ENCODE results near the gene GGA1. TPM values are rescaled to one million over a fixed set of nuclear protein-coding genes. Genes with fewer than 3 reads are reported as not detected.

GGA1 gene
- total and polyA plus RNA-seq, 9 donors, result 27.4 to 46.8 (median 36.6) TPM

- Histone ChIP-seq H3K9me3 (replicated peaks; ENCODE audit: control insufficient read depth, low read depth, low read length) (no peaks in the 10 kb centered on the region), H3K36me3 (ENCODE audit: control insufficient read depth, insufficient read depth, low read length) (peaks cover 66% of the 10 kb centered on the region), H3K4me1 (ENCODE audit: control insufficient read depth, insufficient read depth, low read length) (peaks cover 71% of the 10 kb centered on the region), H3K27ac (ENCODE audit: low read length) (no peak overlapping the region), H3K4me3 (ENCODE audit: low read length) (no peak overlapping the region), H3K27me3 (ENCODE audit: control insufficient read depth, insufficient read depth, low read length) (no peaks in the 10 kb centered on the region)
- no peak for DNase-seq
- 94% methylated on average over 8 of the region's 10 CpGs for WGBS (ENCODE audit: insufficient coverage)
Measured at GRCh38 chr22:37629928-37630327, 21.3 kb downstream of the GGA1 start.

- peak overlapping the region; percentile 87 for H3K27ac ChIP-seq (ENCODE audit: low read length)
- H3K4me1 ChIP-seq (ENCODE audit: control insufficient read depth, insufficient read depth, low read length), result peaks cover 71% of the 10 kb centered on the region
- peaks cover 57% of the 10 kb centered on the region for H3K36me3 ChIP-seq (ENCODE audit: control insufficient read depth, insufficient read depth, low read length)
Measured at GRCh38 chr22:37630839-37631435, 22.3 kb downstream of the GGA1 start.

GRCh38 chr22:37631448-37632173 is 23.0 kb downstream of the GGA1 start:
- peaks cover 51% of the 10 kb centered on the region for H3K36me3 ChIP-seq (ENCODE audit: control insufficient read depth, insufficient read depth, low read length)
- peaks cover 69% of the 10 kb centered on the region for H3K4me1 ChIP-seq (ENCODE audit: control insufficient read depth, insufficient read depth, low read length)
- WGBS (ENCODE audit: insufficient coverage), result 77% methylated on average over 18 of the region's 19 CpGs
- no peaks in the 10 kb centered on the region for H3K9me3 ChIP-seq (replicated peaks; ENCODE audit: control insufficient read depth, low read depth, low read length)
- H3K4me3 ChIP-seq (ENCODE audit: low read length), result no peak overlapping the region
- peak overlapping the region; percentile 87 for H3K27ac ChIP-seq (ENCODE audit: low read length)
- DNase-seq, result peak; percentile 36
- no peaks in the 10 kb centered on the region for H3K27me3 ChIP-seq (ENCODE audit: control insufficient read depth, insufficient read depth, low read length)

More at GRCh38 chr22:37630839-37631435, 22.3 kb downstream of the GGA1 start:
- H3K9me3 ChIP-seq (replicated peaks; ENCODE audit: control insufficient read depth, low read depth, low read length), result no peaks in the 10 kb centered on the region
- WGBS (ENCODE audit: insufficient coverage), result 92% methylated on average over 4 of the region's 9 CpGs
- no peaks in the 10 kb centered on the region for H3K27me3 ChIP-seq (ENCODE audit: control insufficient read depth, insufficient read depth, low read length)
- H3K4me3 ChIP-seq (ENCODE audit: low read length), result no peak overlapping the region
- DNase-seq, result peak; percentile 14

- no peaks in the 10 kb centered on the region for H3K27me3 ChIP-seq (ENCODE audit: control insufficient read depth, insufficient read depth, low read length)
- H3K4me3 ChIP-seq (ENCODE audit: low read length), result no peak overlapping the region
- WGBS (ENCODE audit: insufficient coverage), result 73% methylated on average over 8 of the region's 14 CpGs
Measured at GRCh38 chr22:37632174-37633088, 23.8 kb downstream of the GGA1 start.

GRCh38 chr22:37633089-37633624 is 24.5 kb downstream of the GGA1 start:
- 16% methylated on average over 6 of the region's 11 CpGs for WGBS (ENCODE audit: insufficient coverage)
- H3K4me3 ChIP-seq (ENCODE audit: low read length), result no peak overlapping the region
- DNase-seq, result no peak
- no peaks in the 10 kb centered on the region for H3K27me3 ChIP-seq (ENCODE audit: control insufficient read depth, insufficient read depth, low read length)
- H3K27ac ChIP-seq (ENCODE audit: low read length), result peak overlapping the region; percentile 87
- H3K9me3 ChIP-seq (replicated peaks; ENCODE audit: control insufficient read depth, low read depth, low read length), result no peaks in the 10 kb centered on the region
- H3K36me3 ChIP-seq (ENCODE audit: control insufficient read depth, insufficient read depth, low read length), result peaks cover 41% of the 10 kb centered on the region
- H3K4me1 ChIP-seq (ENCODE audit: control insufficient read depth, insufficient read depth, low read length), result peaks cover 68% of the 10 kb centered on the region

More at GRCh38 chr22:37632174-37633088, 23.8 kb downstream of the GGA1 start:
- Histone ChIP-seq H3K4me1 (ENCODE audit: control insufficient read depth, insufficient read depth, low read length) (peaks cover 68% of the 10 kb centered on the region), H3K27ac (ENCODE audit: low read length) (peak overlapping the region; percentile 87), H3K36me3 (ENCODE audit: control insufficient read depth, insufficient read depth, low read length) (peaks cover 47% of the 10 kb centered on the region), H3K9me3 (replicated peaks; ENCODE audit: control insufficient read depth, low read depth, low read length) (no peaks in the 10 kb centered on the region)
- peak; percentile 57 for DNase-seq

- Histone ChIP-seq H3K27ac (ENCODE audit: low read length) (peak overlapping the region; percentile 87), H3K4me3 (ENCODE audit: low read length) (peak overlapping the region; percentile 9), H3K36me3 (ENCODE audit: control insufficient read depth, insufficient read depth, low read length) (peaks cover 35% of the 10 kb centered on the region), H3K9me3 (replicated peaks; ENCODE audit: control insufficient read depth, low read depth, low read length) (no peaks in the 10 kb centered on the region), H3K4me1 (ENCODE audit: control insufficient read depth, insufficient read depth, low read length) (peaks cover 73% of the 10 kb centered on the region), H3K27me3 (ENCODE audit: control insufficient read depth, insufficient read depth, low read length) (no peaks in the 10 kb centered on the region)
- WGBS (ENCODE audit: insufficient coverage), result 1% methylated on average over 14 of the region's 24 CpGs
- peak; percentile 98 for DNase-seq
Measured at GRCh38 chr22:37633625-37634416, 25.2 kb downstream of the GGA1 start.

- WGBS (ENCODE audit: insufficient coverage), result 21% methylated on average over 7 of the region's 8 CpGs
- Histone ChIP-seq H3K4me1 (ENCODE audit: control insufficient read depth, insufficient read depth, low read length) (peaks cover 78% of the 10 kb centered on the region), H3K27me3 (ENCODE audit: control insufficient read depth, insufficient read depth, low read length) (no peaks in the 10 kb centered on the region), H3K9me3 (replicated peaks; ENCODE audit: control insufficient read depth, low read depth, low read length) (no peaks in the 10 kb centered on the region), H3K36me3 (ENCODE audit: control insufficient read depth, insufficient read depth, low read length) (peaks cover 28% of the 10 kb centered on the region), H3K27ac (ENCODE audit: low read length) (peak overlapping the region; percentile 87), H3K4me3 (ENCODE audit: low read length) (peak overlapping the region; percentile 9)
- no peak for DNase-seq
Measured at GRCh38 chr22:37634417-37634924, 25.8 kb downstream of the GGA1 start.

GRCh38 chr22:37635157-37635556 is 26.5 kb downstream of the GGA1 start:
- DNase-seq, result peak; percentile 20
- 66% methylated on average over 6 of the region's 7 CpGs for WGBS (ENCODE audit: insufficient coverage)
- Histone ChIP-seq H3K27me3 (ENCODE audit: control insufficient read depth, insufficient read depth, low read length) (no peaks in the 10 kb centered on the region), H3K36me3 (ENCODE audit: control insufficient read depth, insufficient read depth, low read length) (peaks cover 22% of the 10 kb centered on the region), H3K4me3 (ENCODE audit: low read length) (no peak overlapping the region), H3K9me3 (replicated peaks; ENCODE audit: control insufficient read depth, low read depth, low read length) (no peaks in the 10 kb centered on the region), H3K4me1 (ENCODE audit: control insufficient read depth, insufficient read depth, low read length) (peaks cover 84% of the 10 kb centered on the region), H3K27ac (ENCODE audit: low read length) (peak overlapping the region; percentile 87)
